SK-N-SH treated with all-trans-retinoic acid at 6 μM for 48 hours (cell line): Measurements from ENCODE around the gene CHPF2.

ENCODE experiments used
- ATAC-seq: fragments of 200-7000 bp; cut with Tn5 transposase; 3 replicates; pipeline ENCODE4 v1.9.1; 2020; ENCODE audit warnings: mild to moderate bottlenecking, moderate library complexity
- ARNTL ChIP-seq: fragments of 450-650 bp; formaldehyde crosslinking; IDR thresholded peaks from 2 replicates; pipeline ENCODE4 v1.5.0; 2020; ENCODE audit warnings: low read depth, mild to moderate bottlenecking, moderate library complexity, borderline replicate concordance
- CSDC2 ChIP-seq: fragments of 250-450 bp; sonication (Bioruptor Pico); IDR thresholded peaks from 2 replicates; pipeline ENCODE4 v1.5.0; 2020; ENCODE audit warnings: mild to moderate bottlenecking, moderate library complexity
- ESRRG ChIP-seq: fragments of 250-450 bp; sonication (Bioruptor Pico); IDR thresholded peaks from 2 replicates; pipeline ENCODE4 v1.6.1; 2021; ENCODE audit warnings: mild to moderate bottlenecking
- GLIS3 ChIP-seq: fragments of 250-450 bp; sonication (Bioruptor Pico); IDR thresholded peaks from 2 replicates; pipeline ENCODE4 v1.5.0; 2020; ENCODE audit warnings: mild to moderate bottlenecking, moderate library complexity
- ISL1 ChIP-seq: fragments of 250-450 bp; sonication (Bioruptor Pico); IDR thresholded peaks from 2 replicates; pipeline ENCODE4 v2.1.2; 2022; ENCODE audit warnings: mild to moderate bottlenecking, moderate library complexity
- OSR1 ChIP-seq: fragments of 250-450 bp; sonication (Bioruptor Pico); IDR thresholded peaks from 2 replicates; pipeline ENCODE4 v1.8.0; 2022; ENCODE audit warnings: moderate library complexity, mild to moderate bottlenecking, inconsistent platforms
- SNAI2 ChIP-seq: fragments of 250-450 bp; sonication (Bioruptor Pico); IDR thresholded peaks from 2 replicates; pipeline ENCODE4 v1.5.0; 2020; ENCODE audit warnings: mild to moderate bottlenecking, moderate library complexity
- TCF4 ChIP-seq: fragments of 250-450 bp; sonication (Bioruptor Pico); IDR thresholded peaks from 2 replicates; pipeline ENCODE4 v1.8.0; 2021; ENCODE audit warnings: mild to moderate bottlenecking, moderate library complexity, borderline replicate concordance
- TOX ChIP-seq: fragments of 250-450 bp; sonication (Bioruptor Pico); IDR thresholded peaks from 2 replicates; pipeline ENCODE4 v1.8.0; 2021; ENCODE audit warnings: mild to moderate bottlenecking, moderate library complexity, borderline replicate concordance
- ZC3H10 ChIP-seq: fragments of 250-450 bp; sonication (Bioruptor Pico); IDR thresholded peaks from 2 replicates; pipeline ENCODE4 v1.5.1; 2021; ENCODE audit warnings: mild to moderate bottlenecking, moderate library complexity
- ZFP3 ChIP-seq: fragments of 250-450 bp; sonication (Bioruptor Pico); IDR thresholded peaks from 2 replicates; pipeline ENCODE4 v1.5.0; 2020; ENCODE audit warnings: mild to moderate bottlenecking, moderate library complexity
- ZFP30 ChIP-seq: fragments of 450-650 bp; formaldehyde crosslinking; IDR thresholded peaks from 2 replicates; pipeline ENCODE4 v1.5.0; 2022; ENCODE audit warnings: mild to moderate bottlenecking, moderate library complexity
- ZNF565 ChIP-seq: fragments of 450-650 bp; formaldehyde crosslinking; conservative IDR thresholded peaks from 2 replicates; pipeline ENCODE4 v1.5.0; 2020; ENCODE audit warnings: low read depth, mild to moderate bottlenecking, moderate library complexity
- ZNF70 ChIP-seq: fragments of 450-650 bp; formaldehyde crosslinking; IDR thresholded peaks from 2 replicates; pipeline ENCODE4 v1.5.0; 2020; ENCODE audit warnings: mild to moderate bottlenecking, moderate library complexity
- ZNF8 ChIP-seq: fragments of 450-650 bp; formaldehyde crosslinking; IDR thresholded peaks from 2 replicates; pipeline ENCODE4 v1.5.0; 2020; ENCODE audit warnings: mild to moderate bottlenecking, moderate library complexity
- TF ChIP-seq, protein P1 (sequence below): fragments of 250-450 bp; sonication (Bioruptor Pico); IDR thresholded peaks from 2 replicates; pipeline ENCODE4 v1.5.1; 2021; ENCODE audit warnings: mild to moderate bottlenecking, moderate library complexity
- TF ChIP-seq, protein P2 (sequence below): fragments of 250-450 bp; sonication (Bioruptor Pico); IDR thresholded peaks from 2 replicates; pipeline ENCODE4 v1.8.0; 2020; ENCODE audit warnings: mild to moderate bottlenecking, moderate library complexity, borderline replicate concordance
- TF ChIP-seq, protein P3 (sequence below): fragments of 250-450 bp; sonication (Bioruptor Pico); IDR thresholded peaks from 2 replicates; pipeline ENCODE4 v1.5.0; 2020; ENCODE audit warnings: mild to moderate bottlenecking, moderate library complexity
- TF ChIP-seq, protein P4 (sequence below): fragments of 250-450 bp; sonication (Bioruptor Pico); IDR thresholded peaks from 2 replicates; pipeline ENCODE4 v1.8.0; 2021; ENCODE audit warnings: low read depth, mild to moderate bottlenecking, moderate library complexity, borderline replicate concordance

Gene CHPF2

DNA sequence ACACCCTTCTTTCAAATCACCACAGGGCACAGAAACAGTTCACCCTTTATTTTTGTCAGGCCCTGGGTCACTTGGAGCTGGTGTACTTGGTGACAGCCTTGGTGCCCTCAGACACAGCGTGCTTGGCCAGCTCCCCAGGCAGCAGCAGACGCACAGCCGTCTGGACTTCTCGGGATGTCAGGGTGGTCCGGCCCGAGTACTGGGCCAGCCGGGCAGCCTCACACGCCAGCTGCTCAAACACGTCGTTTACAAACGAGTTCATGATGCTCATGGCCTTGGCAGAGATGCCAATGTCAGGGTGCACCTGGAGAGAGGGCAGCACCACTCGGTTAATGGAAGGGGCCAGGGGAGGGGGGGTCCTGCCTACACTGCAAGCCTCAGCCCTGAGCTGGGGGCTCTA lies 24.5 kb upstream of the CHPF2 start:
- TF ChIP-seq ESRRG (CRISPR knock-in tag) (no peak), TOX (CRISPR knock-in tag) (no peak), CSDC2 (CRISPR knock-in tag) (no peak), ARNTL (CRISPR knock-in tag) (no peak), ZNF565 (no peak)
- TF ChIP-seq, protein P1, sequence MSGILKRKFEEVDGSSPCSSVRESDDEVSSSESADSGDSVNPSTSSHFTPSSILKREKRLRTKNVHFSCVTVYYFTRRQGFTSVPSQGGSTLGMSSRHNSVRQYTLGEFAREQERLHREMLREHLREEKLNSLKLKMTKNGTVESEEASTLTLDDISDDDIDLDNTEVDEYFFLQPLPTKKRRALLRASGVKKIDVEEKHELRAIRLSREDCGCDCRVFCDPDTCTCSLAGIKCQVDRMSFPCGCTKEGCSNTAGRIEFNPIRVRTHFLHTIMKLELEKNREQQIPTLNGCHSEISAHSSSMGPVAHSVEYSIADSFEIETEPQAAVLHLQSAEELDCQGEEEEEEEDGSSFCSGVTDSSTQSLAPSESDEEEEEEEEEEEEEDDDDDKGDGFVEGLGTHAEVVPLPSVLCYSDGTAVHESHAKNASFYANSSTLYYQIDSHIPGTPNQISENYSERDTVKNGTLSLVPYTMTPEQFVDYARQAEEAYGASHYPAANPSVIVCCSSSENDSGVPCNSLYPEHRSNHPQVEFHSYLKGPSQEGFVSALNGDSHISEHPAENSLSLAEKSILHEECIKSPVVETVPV = no peak
- ATAC-seq = no peak

DNA sequence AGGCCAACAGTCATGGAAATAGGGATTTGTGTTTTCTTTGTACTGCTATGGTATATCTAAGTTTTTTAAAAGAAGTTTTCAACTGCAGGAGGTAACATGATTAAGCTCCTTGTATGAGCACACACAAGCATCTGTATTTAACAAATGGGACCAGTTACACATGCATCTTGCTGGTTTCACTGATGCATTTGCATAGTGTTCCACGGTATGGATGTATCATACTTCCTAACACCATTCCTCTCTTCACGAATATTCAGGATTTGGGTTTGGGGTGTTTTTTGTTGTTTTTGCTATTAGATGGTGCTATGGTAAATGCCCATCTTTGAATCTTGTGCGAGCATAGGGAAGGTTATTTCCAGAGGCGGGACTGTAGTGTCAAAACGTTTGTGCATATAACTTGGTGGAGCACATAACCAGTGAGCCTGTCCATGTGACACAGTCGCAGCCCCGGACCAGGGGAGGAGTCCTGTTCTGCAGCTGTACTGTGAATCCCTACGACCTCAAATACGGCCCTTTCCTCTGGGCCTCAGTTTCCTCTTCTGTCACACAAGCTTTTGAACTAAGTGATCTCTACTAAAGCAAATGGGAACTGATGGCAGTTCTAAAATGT lies 23.9 kb upstream of the CHPF2 start:
- no peak for ATAC-seq
- TF ChIP-seq OSR1 (CRISPR knock-in tag) (no peak), ZC3H10 (CRISPR knock-in tag) (no peak), SNAI2 (CRISPR knock-in tag) (no peak)
- TF ChIP-seq, protein P1 = no peak
- TF ChIP-seq, protein P2, sequence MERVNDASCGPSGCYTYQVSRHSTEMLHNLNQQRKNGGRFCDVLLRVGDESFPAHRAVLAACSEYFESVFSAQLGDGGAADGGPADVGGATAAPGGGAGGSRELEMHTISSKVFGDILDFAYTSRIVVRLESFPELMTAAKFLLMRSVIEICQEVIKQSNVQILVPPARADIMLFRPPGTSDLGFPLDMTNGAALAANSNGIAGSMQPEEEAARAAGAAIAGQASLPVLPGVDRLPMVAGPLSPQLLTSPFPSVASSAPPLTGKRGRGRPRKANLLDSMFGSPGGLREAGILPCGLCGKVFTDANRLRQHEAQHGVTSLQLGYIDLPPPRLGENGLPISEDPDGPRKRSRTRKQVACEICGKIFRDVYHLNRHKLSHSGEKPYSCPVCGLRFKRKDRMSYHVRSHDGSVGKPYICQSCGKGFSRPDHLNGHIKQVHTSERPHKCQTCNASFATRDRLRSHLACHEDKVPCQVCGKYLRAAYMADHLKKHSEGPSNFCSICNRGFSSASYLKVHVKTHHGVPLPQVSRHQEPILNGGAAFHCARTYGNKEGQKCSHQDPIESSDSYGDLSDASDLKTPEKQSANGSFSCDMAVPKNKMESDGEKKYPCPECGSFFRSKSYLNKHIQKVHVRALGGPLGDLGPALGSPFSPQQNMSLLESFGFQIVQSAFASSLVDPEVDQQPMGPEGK (CRISPR knock-in tag) = no peak

DNA sequence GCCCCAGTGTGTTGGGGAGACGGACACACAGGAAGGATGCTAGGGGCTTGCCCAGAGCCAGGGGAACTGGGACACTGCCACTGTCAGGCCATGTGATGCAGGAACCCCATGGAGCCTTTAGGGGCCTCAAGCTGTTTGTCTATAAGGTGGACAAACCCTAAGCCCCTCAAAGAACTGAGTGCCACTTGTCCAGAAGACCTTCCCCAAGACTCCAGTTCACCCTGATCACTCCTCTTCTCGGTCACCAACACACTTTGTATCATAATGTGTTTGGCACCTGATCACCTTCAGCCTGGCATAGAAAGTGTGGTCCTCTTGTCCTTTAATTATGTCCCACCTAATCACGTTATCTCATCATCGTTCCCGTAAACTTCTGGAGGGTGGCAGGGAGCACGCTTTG lies 22.7 kb upstream of the CHPF2 start:
- no peak for ATAC-seq
- TF ChIP-seq ARNTL (CRISPR knock-in tag) (no peak), GLIS3 (no peak), ZNF565 (no peak), ZNF8 (CRISPR knock-in tag) (no peak), ZFP3 (no peak), ZC3H10 (CRISPR knock-in tag) (no peak), TOX (CRISPR knock-in tag) (no peak), CSDC2 (CRISPR knock-in tag) (no peak), TCF4 (CRISPR knock-in tag) (no peak), ISL1 (no peak), ZFP30 (no peak), ZNF70 (no peak)
- TF ChIP-seq, protein P3, sequence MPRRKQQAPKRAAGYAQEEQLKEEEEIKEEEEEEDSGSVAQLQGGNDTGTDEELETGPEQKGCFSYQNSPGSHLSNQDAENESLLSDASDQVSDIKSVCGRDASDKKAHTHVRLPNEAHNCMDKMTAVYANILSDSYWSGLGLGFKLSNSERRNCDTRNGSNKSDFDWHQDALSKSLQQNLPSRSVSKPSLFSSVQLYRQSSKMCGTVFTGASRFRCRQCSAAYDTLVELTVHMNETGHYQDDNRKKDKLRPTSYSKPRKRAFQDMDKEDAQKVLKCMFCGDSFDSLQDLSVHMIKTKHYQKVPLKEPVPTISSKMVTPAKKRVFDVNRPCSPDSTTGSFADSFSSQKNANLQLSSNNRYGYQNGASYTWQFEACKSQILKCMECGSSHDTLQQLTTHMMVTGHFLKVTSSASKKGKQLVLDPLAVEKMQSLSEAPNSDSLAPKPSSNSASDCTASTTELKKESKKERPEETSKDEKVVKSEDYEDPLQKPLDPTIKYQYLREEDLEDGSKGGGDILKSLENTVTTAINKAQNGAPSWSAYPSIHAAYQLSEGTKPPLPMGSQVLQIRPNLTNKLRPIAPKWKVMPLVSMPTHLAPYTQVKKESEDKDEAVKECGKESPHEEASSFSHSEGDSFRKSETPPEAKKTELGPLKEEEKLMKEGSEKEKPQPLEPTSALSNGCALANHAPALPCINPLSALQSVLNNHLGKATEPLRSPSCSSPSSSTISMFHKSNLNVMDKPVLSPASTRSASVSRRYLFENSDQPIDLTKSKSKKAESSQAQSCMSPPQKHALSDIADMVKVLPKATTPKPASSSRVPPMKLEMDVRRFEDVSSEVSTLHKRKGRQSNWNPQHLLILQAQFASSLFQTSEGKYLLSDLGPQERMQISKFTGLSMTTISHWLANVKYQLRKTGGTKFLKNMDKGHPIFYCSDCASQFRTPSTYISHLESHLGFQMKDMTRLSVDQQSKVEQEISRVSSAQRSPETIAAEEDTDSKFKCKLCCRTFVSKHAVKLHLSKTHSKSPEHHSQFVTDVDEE = no peak
- TF ChIP-seq, protein P4, sequence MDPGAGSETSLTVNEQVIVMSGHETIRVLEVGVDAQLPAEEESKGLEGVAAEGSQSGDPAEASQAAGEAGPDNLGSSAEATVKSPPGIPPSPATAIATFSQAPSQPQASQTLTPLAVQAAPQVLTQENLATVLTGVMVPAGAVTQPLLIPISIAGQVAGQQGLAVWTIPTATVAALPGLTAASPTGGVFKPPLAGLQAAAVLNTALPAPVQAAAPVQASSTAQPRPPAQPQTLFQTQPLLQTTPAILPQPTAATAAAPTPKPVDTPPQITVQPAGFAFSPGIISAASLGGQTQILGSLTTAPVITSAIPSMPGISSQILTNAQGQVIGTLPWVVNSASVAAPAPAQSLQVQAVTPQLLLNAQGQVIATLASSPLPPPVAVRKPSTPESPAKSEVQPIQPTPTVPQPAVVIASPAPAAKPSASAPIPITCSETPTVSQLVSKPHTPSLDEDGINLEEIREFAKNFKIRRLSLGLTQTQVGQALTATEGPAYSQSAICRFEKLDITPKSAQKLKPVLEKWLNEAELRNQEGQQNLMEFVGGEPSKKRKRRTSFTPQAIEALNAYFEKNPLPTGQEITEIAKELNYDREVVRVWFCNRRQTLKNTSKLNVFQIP (CRISPR knock-in tag) = no peak
